ENCODE results near the gene SIRPB1. TPM values are rescaled to one million over a fixed set of nuclear protein-coding genes. Genes with fewer than 3 reads are reported as not detected.
"Not testable (repeated sequence)": the region's sequence is repeated elsewhere in the genome, so short reads cannot be mapped to it uniquely, and the experiment has no call there.

SIRPB1 gene
- total RNA-seq, 1 donor from 2014 or later, result 1.6 TPM

- Mint-ChIP-seq H3K4me1 (ENCODE audit: low read depth) (no peaks in the 10 kb centered on the region), H3K27me3 (ENCODE audit: low read depth) (no peaks in the 10 kb centered on the region)
Measured at GRCh38 chr20:1588533-1589460, 31.0 kb downstream of the SIRPB1 start.

GRCh38 chr20:1587781-1588532, 31.9 kb downstream of the SIRPB1 start:
- Mint-ChIP-seq H3K4me3 (ENCODE audit: unreplicated experiment) (no peak overlapping the region), H3K27me3 (ENCODE audit: low read depth) (no peaks in the 10 kb centered on the region), H3K9me3 (ENCODE audit: low read depth) (no peaks in the 10 kb centered on the region), H3K4me1 (ENCODE audit: low read depth) (no peaks in the 10 kb centered on the region), H3K27ac (ENCODE audit: unreplicated experiment) (no peak overlapping the region), H3K36me3 (ENCODE audit: low read depth) (no peaks in the 10 kb centered on the region)
- no peak for DNase-seq (ENCODE audit: low spot score)
- TF ChIP-seq CTCF (IDR thresholded peaks at IDR 0.05), result no peak

More at GRCh38 chr20:1588533-1589460, 31.0 kb downstream of the SIRPB1 start:
- H3K27ac Mint-ChIP-seq (ENCODE audit: unreplicated experiment), result no peak overlapping the region
- H3K36me3 Mint-ChIP-seq (ENCODE audit: low read depth), result no peaks in the 10 kb centered on the region
- no peak for TF ChIP-seq CTCF (IDR thresholded peaks at IDR 0.05)
- H3K4me3 Mint-ChIP-seq (ENCODE audit: unreplicated experiment), result no peak overlapping the region
- no peak for DNase-seq (ENCODE audit: low spot score)
- no peaks in the 10 kb centered on the region for H3K9me3 Mint-ChIP-seq (ENCODE audit: low read depth)

- TF ChIP-seq CTCF (IDR thresholded peaks at IDR 0.05), result no peak
- Mint-ChIP-seq H3K27me3 (ENCODE audit: low read depth) (peaks cover 5% of the 10 kb centered on the region), H3K9me3 (ENCODE audit: low read depth) (no peaks in the 10 kb centered on the region), H3K4me1 (ENCODE audit: low read depth) (no peaks in the 10 kb centered on the region), H3K4me3 (ENCODE audit: unreplicated experiment) (no peak overlapping the region), H3K36me3 (ENCODE audit: low read depth) (no peaks in the 10 kb centered on the region), H3K27ac (ENCODE audit: unreplicated experiment) (no peak overlapping the region)
- DNase-seq (ENCODE audit: low spot score), result no peak
Measured at GRCh38 chr20:1579488-1579887, 40.3 kb downstream of the SIRPB1 start.

GRCh38 chr20:1577906-1578305, 41.9 kb downstream of the SIRPB1 start:
- Mint-ChIP-seq H3K27me3 (ENCODE audit: low read depth) (peaks cover 5% of the 10 kb centered on the region), H3K9me3 (ENCODE audit: low read depth) (no peaks in the 10 kb centered on the region), H3K36me3 (ENCODE audit: low read depth) (no peaks in the 10 kb centered on the region), H3K4me1 (ENCODE audit: low read depth) (no peaks in the 10 kb centered on the region), H3K27ac (ENCODE audit: unreplicated experiment) (no peak overlapping the region), H3K4me3 (ENCODE audit: unreplicated experiment) (no peak overlapping the region)
- DNase-seq (ENCODE audit: low spot score), result no peak
- no peak for TF ChIP-seq CTCF (IDR thresholded peaks at IDR 0.05)

- H3K4me1 Mint-ChIP-seq (ENCODE audit: low read depth); DNase-seq (ENCODE audit: low spot score); H3K27ac Mint-ChIP-seq (ENCODE audit: unreplicated experiment); H3K9me3 Mint-ChIP-seq (ENCODE audit: low read depth); H3K4me3 Mint-ChIP-seq (ENCODE audit: unreplicated experiment); H3K36me3 Mint-ChIP-seq (ENCODE audit: low read depth); H3K27me3 Mint-ChIP-seq (ENCODE audit: low read depth): not testable (repeated sequence)
Measured at GRCh38 chr20:1577313-1577712, 42.5 kb downstream of the SIRPB1 start.

Data from chondrocyte (in vitro differentiated cells).